Parathyroid adenoma (tissue), 2 donors: ENCODE data around the gene IFFO2.

ENCODE experiments used
- H2AFZ ChIP-seq: fragments of 300-600 bp; sonication (generic); one replicate; pipeline ENCODE4 v1.7.0; 2017; ENCODE audit warnings: antibody characterized with exemption, mild to moderate bottlenecking
- H3K27ac ChIP-seq: fragments of 300-600 bp; sonication (generic); one replicate; pipeline ENCODE4 v1.7.0; 2017
- H3K27me3 ChIP-seq: fragments of 300-600 bp; sonication (generic); one replicate; pipeline ENCODE4 v1.7.0; 2017; ENCODE audit warnings: low read length; ENCODE audit not compliant: control insufficient read depth, insufficient read depth
- H3K36me3 ChIP-seq: fragments of 300-600 bp; sonication (generic); one replicate; pipeline ENCODE4 v1.7.0; 2017; ENCODE audit warnings: low read length; ENCODE audit not compliant: control insufficient read depth, insufficient read depth
- H3K4me1 ChIP-seq: fragments of 300-600 bp; sonication (generic); one replicate; pipeline ENCODE4 v1.7.0; 2017; ENCODE audit warnings: control low read depth
- H3K4me2 ChIP-seq: fragments of 300-600 bp; sonication (generic); one replicate; pipeline ENCODE4 v1.7.0; 2017; ENCODE audit warnings: low read length
- H3K4me3 ChIP-seq: fragments of 300-600 bp; sonication (generic); one replicate; pipeline ENCODE4 v1.7.0; 2017; ENCODE audit warnings: low read depth, low read length
- H3K79me2 ChIP-seq: fragments of 300-600 bp; sonication (generic); one replicate; pipeline ENCODE4 v1.7.0; 2017; ENCODE audit warnings: control low read depth
- H3K9ac ChIP-seq: fragments of 300-600 bp; sonication (generic); one replicate; pipeline ENCODE4 v1.7.0; 2017; ENCODE audit warnings: mild to moderate bottlenecking
- H3K9me3 ChIP-seq: fragments of 300-600 bp; sonication (generic); one replicate; pipeline ENCODE4 v1.7.0; 2017; ENCODE audit warnings: low read length; ENCODE audit not compliant: control insufficient read depth
- CTCF ChIP-seq: fragments of 300-600 bp; sonication (generic); IDR thresholded peaks from one replicate; pipeline ENCODE4 v1.7.0; 2017; ENCODE audit warnings: antibody characterized with exemption, mild to moderate bottlenecking
- donor health status: primary hyperparathyroidism.

IFFO2 gene

GRCh38 chr1:18883079-18883478 lies 73.4 kb downstream of the IFFO2 start:
- Histone ChIP-seq H3K79me2 (no peaks in the 10 kb centered on the region), H3K4me2 (no peak overlapping the region), H3K27me3 (no peaks in the 10 kb centered on the region), H3K4me3 (no peak overlapping the region), H3K36me3 (no peaks in the 10 kb centered on the region), H3K9me3 (no peaks in the 10 kb centered on the region), H3K4me1 (no peaks in the 10 kb centered on the region), H3K9ac (no peak overlapping the region), H3K27ac (no peak overlapping the region), H2AFZ (no peak overlapping the region)
- no peak for TF ChIP-seq CTCF

GRCh38 chr1:18882486-18882885 lies 74.0 kb downstream of the IFFO2 start:
- H3K36me3 ChIP-seq = no peaks in the 10 kb centered on the region
- H3K9ac ChIP-seq = no peak overlapping the region
- H3K4me3 ChIP-seq = no peak overlapping the region
- no peak overlapping the region for H3K27ac ChIP-seq
- H3K9me3 ChIP-seq = no peaks in the 10 kb centered on the region
- no peak overlapping the region for H3K4me2 ChIP-seq
- no peak overlapping the region for H2AFZ ChIP-seq
- no peaks in the 10 kb centered on the region for H3K4me1 ChIP-seq
- H3K27me3 ChIP-seq = no peaks in the 10 kb centered on the region
- no peak for TF ChIP-seq CTCF
- H3K79me2 ChIP-seq = no peaks in the 10 kb centered on the region

GRCh38 chr1:18881642-18882431 lies 74.6 kb downstream of the IFFO2 start:
- no peak overlapping the region for H3K4me2 ChIP-seq
- no peaks in the 10 kb centered on the region for H3K27me3 ChIP-seq
- no peaks in the 10 kb centered on the region for H3K79me2 ChIP-seq
- no peaks in the 10 kb centered on the region for H3K36me3 ChIP-seq
- H2AFZ ChIP-seq = no peak overlapping the region
- H3K4me3 ChIP-seq = no peak overlapping the region
- H3K9me3 ChIP-seq = no peaks in the 10 kb centered on the region
- no peak overlapping the region for H3K27ac ChIP-seq
- H3K9ac ChIP-seq = no peak overlapping the region
- H3K4me1 ChIP-seq = no peaks in the 10 kb centered on the region
- TF ChIP-seq CTCF = no peak

GRCh38 chr1:18881164-18881563 lies 75.3 kb downstream of the IFFO2 start:
- no peaks in the 10 kb centered on the region for H3K79me2 ChIP-seq
- H3K27ac ChIP-seq = no peak overlapping the region
- no peak overlapping the region for H3K4me2 ChIP-seq
- no peak for TF ChIP-seq CTCF
- H3K27me3 ChIP-seq = no peaks in the 10 kb centered on the region
- H3K4me3 ChIP-seq = no peak overlapping the region
- no peaks in the 10 kb centered on the region for H3K4me1 ChIP-seq
- no peak overlapping the region for H2AFZ ChIP-seq
- H3K9ac ChIP-seq = no peak overlapping the region
- no peaks in the 10 kb centered on the region for H3K9me3 ChIP-seq
- no peaks in the 10 kb centered on the region for H3K36me3 ChIP-seq

- Histone ChIP-seq H3K4me1 (no peaks in the 10 kb centered on the region), H3K27me3 (no peaks in the 10 kb centered on the region), H3K4me3 (no peak overlapping the region), H3K36me3 (no peaks in the 10 kb centered on the region), H3K4me2 (no peak overlapping the region), H3K27ac (no peak overlapping the region), H3K79me2 (no peaks in the 10 kb centered on the region), H3K9ac (no peak overlapping the region), H2AFZ (no peak overlapping the region), H3K9me3 (no peaks in the 10 kb centered on the region)
- no peak for TF ChIP-seq CTCF
Measured at GRCh38 chr1:18880585-18880984, 75.9 kb downstream of the IFFO2 start.
